HUES64 (cell line): ENCODE measurements around the gene ATRN.

ENCODE experiments used
- H3K27ac ChIP-seq: 2 replicates; pipeline ENCODE4 v1.7.0; 2013; ENCODE audit warnings: low read depth, low read length, inconsistent platforms
- H3K27me3 ChIP-seq: 2 replicates; pipeline ENCODE4 v1.6.1; 2013; ENCODE audit warnings: mild to moderate bottlenecking, low read length; ENCODE audit not compliant: insufficient read depth
- H3K36me3 ChIP-seq: 2 replicates; pipeline ENCODE4 v1.6.1; 2013; ENCODE audit warnings: mild to moderate bottlenecking, low read length; ENCODE audit not compliant: insufficient read depth
- H3K4me1 ChIP-seq: 2 replicates; pipeline ENCODE4 v1.6.1; 2013; ENCODE audit warnings: mild to moderate bottlenecking, low read length, moderate library complexity; ENCODE audit not compliant: insufficient read depth
- H3K4me3 ChIP-seq: 2 replicates; pipeline ENCODE4 v1.5.1; 2013; ENCODE audit warnings: mild to moderate bottlenecking, low read length, moderate library complexity
- H3K9ac ChIP-seq: 2 replicates; pipeline ENCODE4 v1.6.1; 2013; ENCODE audit warnings: mild to moderate bottlenecking, low read depth, low read length
- H3K9me3 ChIP-seq: 2 replicates; pipeline ENCODE4 v1.6.1; 2013; ENCODE audit warnings: low read depth, low read length; ENCODE audit not compliant: insufficient read depth
- WGBS: fragments of 150-250, 120-280 bp; methylation state at CpG from one replicate; pipeline ENCODE4 v1.1.7; 2013; ENCODE audit warnings: missing lambda C conversion rate; 5-methylcytosine and 5-hydroxymethylcytosine counted together

The ATRN gene

DNA sequence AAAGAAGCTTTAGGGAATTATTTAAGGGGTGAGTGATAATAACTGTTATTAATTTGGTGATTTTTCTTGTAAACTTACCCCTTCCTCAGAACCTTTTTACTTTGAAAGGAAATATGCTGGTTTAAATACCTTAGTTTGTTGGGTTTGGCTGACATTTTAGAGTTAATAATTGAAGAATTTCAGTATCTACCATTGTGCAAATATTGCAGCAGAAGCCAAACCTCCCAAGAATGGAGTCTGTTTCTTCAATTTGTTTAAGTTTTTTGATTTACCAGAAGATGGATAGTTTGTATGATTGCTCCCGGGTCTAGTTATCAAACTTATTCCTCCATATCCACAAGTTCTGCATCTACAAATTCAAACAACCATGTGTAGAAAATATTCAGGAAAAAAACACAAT is 77.1 kb downstream of the ATRN start:
- no CpG with 5 or more reads among the region's 1 CpG for WGBS
- no peaks in the 10 kb centered on the region for H3K9me3 ChIP-seq
- no peak overlapping the region for H3K4me3 ChIP-seq
- 0 out of 2 replicates have a peak, but pooled peaks cover 8% of the 10 kb centered on the region for H3K36me3 ChIP-seq
- no peak overlapping the region for H3K9ac ChIP-seq
- no peaks in the 10 kb centered on the region for H3K4me1 ChIP-seq
- H3K27ac ChIP-seq = no peak overlapping the region
- no peaks in the 10 kb centered on the region for H3K27me3 ChIP-seq

- Histone ChIP-seq H3K9me3 (no peaks in the 10 kb centered on the region), H3K4me1 (no peaks in the 10 kb centered on the region), H3K9ac (no peak overlapping the region), H3K27me3 (no peaks in the 10 kb centered on the region), H3K4me3 (no peak overlapping the region), H3K27ac (no peak overlapping the region), H3K36me3 (0 out of 2 replicates have a peak, but pooled peaks cover 8% of the 10 kb centered on the region)
- 82% methylated on average over 1 of the region's 1 CpG for WGBS
Measured at GRCh38 chr20:3550837-3551236, 80.0 kb downstream of the ATRN start.

DNA sequence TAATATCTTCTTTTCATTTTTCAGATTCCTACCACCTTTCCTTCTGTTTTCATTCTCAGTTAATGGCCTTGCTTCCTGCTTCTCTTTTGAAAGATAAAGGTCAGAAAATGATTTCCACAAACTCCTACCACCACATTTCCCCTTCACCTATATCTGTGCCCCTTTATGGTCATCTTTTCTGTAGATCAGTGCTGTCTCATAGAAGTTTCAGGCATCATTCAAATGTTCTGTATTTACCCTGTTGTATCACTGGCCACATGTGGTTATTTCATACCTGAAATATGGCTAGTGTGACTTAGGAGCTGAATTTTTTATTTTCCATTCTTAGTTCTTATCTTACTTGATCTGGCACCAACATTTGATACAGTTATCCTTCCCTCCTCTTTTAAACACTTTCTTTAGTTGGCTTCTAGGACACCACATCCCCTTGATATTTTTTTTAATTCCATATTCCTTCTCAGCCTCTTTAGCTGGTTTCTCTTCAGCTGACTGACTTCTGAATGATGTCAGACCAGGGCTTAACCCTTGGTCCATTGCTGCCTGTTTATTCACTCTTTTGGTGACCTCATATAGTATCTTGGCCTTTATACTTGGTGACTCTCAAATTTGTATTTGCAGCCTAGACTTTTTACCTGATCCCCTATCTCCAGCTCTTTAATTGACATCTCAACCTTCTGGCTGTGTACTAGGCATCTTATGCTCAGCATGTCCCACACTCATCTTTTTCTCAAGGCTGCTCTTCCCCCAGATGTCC is 81.0 kb downstream of the ATRN start:
- Histone ChIP-seq H3K27me3 (no peaks in the 10 kb centered on the region), H3K36me3 (0 out of 2 replicates have a peak, but pooled peaks cover 8% of the 10 kb centered on the region), H3K4me3 (no peak overlapping the region), H3K9me3 (no peaks in the 10 kb centered on the region), H3K27ac (no peak overlapping the region), H3K9ac (no peak overlapping the region), H3K4me1 (no peaks in the 10 kb centered on the region)

GRCh38 chr20:3553663-3554062 is 82.8 kb downstream of the ATRN start:
- no peak overlapping the region for H3K4me3 ChIP-seq
- H3K36me3 ChIP-seq = 0 out of 2 replicates have a peak, but pooled peaks cover 8% of the 10 kb centered on the region
- no peak overlapping the region for H3K9ac ChIP-seq
- no peak overlapping the region for H3K27ac ChIP-seq
- no peaks in the 10 kb centered on the region for H3K9me3 ChIP-seq
- no peaks in the 10 kb centered on the region for H3K4me1 ChIP-seq
- WGBS = 65% methylated on average over 3 of the region's 3 CpGs
- no peaks in the 10 kb centered on the region for H3K27me3 ChIP-seq

GRCh38 chr20:3557237-3557785 is 86.5 kb downstream of the ATRN start:
- no peak overlapping the region for H3K4me3 ChIP-seq
- H3K36me3 ChIP-seq = no peaks in the 10 kb centered on the region
- H3K27ac ChIP-seq = no peak overlapping the region
- H3K9ac ChIP-seq = no peak overlapping the region
- no peaks in the 10 kb centered on the region for H3K9me3 ChIP-seq
- 99% methylated on average over 3 of the region's 3 CpGs for WGBS
- no peaks in the 10 kb centered on the region for H3K4me1 ChIP-seq
- no peaks in the 10 kb centered on the region for H3K27me3 ChIP-seq

DNA sequence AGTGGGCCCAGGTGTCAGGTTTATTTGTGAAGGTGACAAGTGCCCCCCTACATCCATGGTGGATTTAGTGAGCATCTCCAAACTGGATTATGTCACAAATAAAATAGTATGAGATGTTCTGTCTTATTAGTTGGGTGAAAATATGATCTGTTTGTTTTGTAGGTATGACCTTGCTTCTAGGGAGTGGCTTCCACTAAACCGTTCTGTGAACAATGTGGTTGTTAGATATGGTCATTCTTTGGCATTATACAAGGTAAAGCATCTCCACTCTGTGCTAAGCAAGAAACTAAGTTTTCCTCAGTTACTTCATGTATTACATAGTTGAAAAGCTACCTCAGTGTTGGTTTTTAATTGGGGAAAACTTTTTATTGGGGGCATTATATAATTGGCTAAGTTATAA is 88.4 kb downstream of the ATRN start:
- 91% methylated on average over 1 of the region's 1 CpG for whole genome bisulfite sequencing
- H3K4me3 ChIP-seq = no peak overlapping the region
- no peaks in the 10 kb centered on the region for H3K27me3 ChIP-seq
- H3K9me3 ChIP-seq = no peaks in the 10 kb centered on the region
- peaks cover 2% of the 10 kb centered on the region; the same call in 1 of the 2 replicates for H3K36me3 ChIP-seq
- no peaks in the 10 kb centered on the region for H3K4me1 ChIP-seq
- H3K27ac ChIP-seq = no peak overlapping the region
- H3K9ac ChIP-seq = no peak overlapping the region

DNA sequence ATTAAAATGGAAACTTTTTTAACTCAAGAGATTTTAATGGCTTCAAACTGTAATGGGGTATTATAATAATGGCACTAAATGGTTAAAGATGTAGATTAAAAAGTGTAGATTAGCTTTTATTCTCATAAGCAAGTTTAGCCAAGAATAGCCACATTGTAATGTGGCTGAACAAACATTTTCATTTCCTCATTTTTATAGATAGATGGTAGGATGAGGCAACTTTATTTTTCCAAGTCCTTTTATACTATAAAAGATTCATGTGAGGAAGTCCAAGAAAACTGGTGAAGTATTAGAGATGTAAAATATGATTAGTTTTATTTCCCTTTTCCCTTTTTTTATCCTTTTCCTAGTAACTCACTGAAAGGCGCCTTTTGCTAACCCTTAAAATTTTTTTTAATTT is 88.8 kb downstream of the ATRN start:
- WGBS = no CpG with 5 or more reads among the region's 1 CpG
- no peak overlapping the region for H3K9ac ChIP-seq
- H3K27me3 ChIP-seq = no peaks in the 10 kb centered on the region
- no peak overlapping the region for H3K4me3 ChIP-seq
- no peaks in the 10 kb centered on the region for H3K4me1 ChIP-seq
- peaks cover 2% of the 10 kb centered on the region; the same call in 1 of the 2 replicates for H3K36me3 ChIP-seq
- H3K9me3 ChIP-seq = no peaks in the 10 kb centered on the region
- no peak overlapping the region for H3K27ac ChIP-seq

- Histone ChIP-seq H3K4me1 (no peaks in the 10 kb centered on the region), H3K27ac (no peak overlapping the region), H3K9ac (no peak overlapping the region), H3K36me3 (peaks cover 2% of the 10 kb centered on the region; the same call in 1 of the 2 replicates), H3K27me3 (no peaks in the 10 kb centered on the region), H3K9me3 (no peaks in the 10 kb centered on the region), H3K4me3 (no peak overlapping the region)
- 100% methylated on average over 3 of the region's 3 CpGs for whole genome bisulfite sequencing
Measured at GRCh38 chr20:3560162-3560561, 89.3 kb downstream of the ATRN start.

- Histone ChIP-seq H3K27me3 (no peaks in the 10 kb centered on the region), H3K4me1 (no peaks in the 10 kb centered on the region), H3K4me3 (no peak overlapping the region), H3K27ac (no peak overlapping the region), H3K9me3 (no peaks in the 10 kb centered on the region), H3K9ac (no peak overlapping the region), H3K36me3 (peaks cover 2% of the 10 kb centered on the region; the same call in 1 of the 2 replicates)
- 80% methylated on average over 1 of the region's 1 CpG for WGBS
Measured at GRCh38 chr20:3560578-3560977, 89.8 kb downstream of the ATRN start.

- Histone ChIP-seq H3K27me3 (no peaks in the 10 kb centered on the region), H3K36me3 (peaks cover 5% of the 10 kb centered on the region; the same call in 1 of the 2 replicates), H3K4me3 (no peak overlapping the region), H3K9me3 (no peaks in the 10 kb centered on the region), H3K4me1 (peaks cover 8% of the 10 kb centered on the region), H3K9ac (no peak overlapping the region), H3K27ac (no peak overlapping the region)
- 93% methylated on average over 3 of the region's 3 CpGs for WGBS
Measured at GRCh38 chr20:3563133-3563532, 92.3 kb downstream of the ATRN start.

GRCh38 chr20:3563548-3564177 is 92.8 kb downstream of the ATRN start:
- H3K9me3 ChIP-seq = no peaks in the 10 kb centered on the region
- H3K27me3 ChIP-seq = no peaks in the 10 kb centered on the region
- H3K4me3 ChIP-seq = no peak overlapping the region
- H3K27ac ChIP-seq = no peak overlapping the region
- peaks cover 5% of the 10 kb centered on the region; the same call in 1 of the 2 replicates for H3K36me3 ChIP-seq
- H3K4me1 ChIP-seq = peaks cover 8% of the 10 kb centered on the region
- WGBS = 91% methylated on average over 3 of the region's 4 CpGs
- H3K9ac ChIP-seq = no peak overlapping the region
